Activated T-cell treated with anti-CD3 and anti-CD28 coated beads for 48 hours (primary cell): ENCODE data around the gene CENPT.
"Not testable (repeated sequence)": the region's sequence is repeated elsewhere in the genome, so short reads cannot be mapped to it uniquely, and the experiment has no call there.

Experiments used
- DNase-seq: peaks from one replicate; pipeline ENCODE4 v3.0.0-alpha.2; 2020; ENCODE audit warnings: low read depth

CENPT gene

DNA sequence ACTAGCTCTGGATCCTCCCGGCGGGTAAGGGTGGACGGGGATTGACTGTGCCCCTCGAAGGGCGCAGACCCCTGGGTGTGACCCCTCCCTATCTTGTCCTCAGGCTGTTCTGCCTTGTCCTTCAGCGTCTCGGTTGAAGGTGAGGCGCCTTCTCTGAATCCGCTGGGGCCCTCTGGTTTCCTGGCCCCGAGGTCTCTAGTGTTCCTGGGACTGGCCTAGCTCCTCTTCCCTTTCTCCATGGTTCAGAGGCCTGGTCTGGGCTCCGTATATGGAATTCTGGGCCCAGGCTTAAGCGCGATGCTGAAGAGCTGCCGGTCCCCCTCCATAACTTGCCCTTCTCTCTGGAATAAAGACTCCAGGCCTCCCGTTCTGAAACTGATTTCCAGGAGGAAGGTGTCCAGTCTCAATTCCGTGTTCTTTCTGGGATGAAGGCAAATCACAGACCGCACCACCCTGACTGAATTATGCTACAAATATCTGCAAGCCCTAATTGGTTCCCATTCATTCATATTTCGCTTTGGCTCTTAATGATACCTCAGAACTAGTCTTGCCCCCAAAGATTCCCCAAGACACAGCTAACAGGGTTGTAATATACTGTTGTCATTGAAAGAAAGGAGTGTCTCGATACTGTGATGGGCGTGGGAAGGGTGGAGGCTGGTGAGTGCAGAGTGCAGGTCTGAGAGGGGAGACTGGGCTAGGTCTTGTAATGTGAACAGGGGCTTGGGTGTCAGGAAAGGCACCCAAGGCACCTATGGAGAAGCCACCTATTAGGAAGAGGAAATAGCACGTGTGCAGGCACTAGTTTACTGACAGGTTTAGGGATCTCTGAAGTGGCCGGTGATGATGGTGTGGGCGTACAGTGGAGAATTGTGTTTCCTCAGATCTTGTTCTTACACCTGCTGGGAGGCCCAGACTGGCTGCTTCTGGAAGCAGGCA lies 26.2 kb upstream of the CENPT start:
- no peak for DNase-seq

DNA sequence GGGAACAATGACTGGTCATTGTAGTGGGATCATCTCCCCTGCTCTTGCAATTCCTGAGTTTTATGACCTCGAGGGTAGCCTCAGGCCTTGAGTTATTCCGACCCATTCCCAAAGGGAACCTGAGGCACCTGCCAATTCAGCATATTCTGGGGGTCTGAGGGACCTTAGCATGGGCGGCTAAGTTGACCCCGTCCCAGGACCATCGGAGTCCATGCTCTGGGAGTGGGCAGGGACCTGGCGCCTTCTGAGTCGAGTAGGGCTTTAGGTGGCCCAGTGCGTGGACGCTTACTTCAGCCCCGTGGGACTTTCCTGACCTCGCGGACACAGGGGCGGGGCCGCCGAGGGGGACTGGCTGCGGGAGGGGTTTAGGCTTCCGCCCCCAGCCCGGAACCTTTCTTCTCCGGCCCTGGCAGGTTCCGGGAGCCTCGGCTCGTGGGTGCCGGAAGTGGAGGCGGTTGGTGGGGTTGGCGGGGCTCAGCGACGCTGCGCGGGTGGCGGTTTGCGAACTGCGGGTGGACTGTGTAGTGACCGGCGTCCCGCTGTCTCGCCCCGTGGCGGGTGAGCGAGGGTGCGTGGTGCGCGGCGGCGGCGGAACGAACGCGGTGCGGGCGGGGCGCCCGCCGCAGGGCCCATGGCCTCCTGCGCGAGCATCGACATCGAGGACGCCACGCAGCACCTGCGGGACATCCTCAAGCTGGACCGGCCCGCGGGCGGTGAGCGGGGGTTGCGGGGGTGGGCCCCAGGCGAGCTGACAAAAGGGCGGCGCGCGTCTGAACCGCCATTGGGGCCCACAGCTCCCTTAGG lies 25.3 kb upstream of the CENPT start, which contains the start of gene EDC4:
Gene EDC4, plus strand, starts transcription at position 422 of the 804 bp plus-strand sequence. Its CDS starts 210 bp downstream, at position 632.
- peak; percentile 89 for DNase-seq

DNA sequence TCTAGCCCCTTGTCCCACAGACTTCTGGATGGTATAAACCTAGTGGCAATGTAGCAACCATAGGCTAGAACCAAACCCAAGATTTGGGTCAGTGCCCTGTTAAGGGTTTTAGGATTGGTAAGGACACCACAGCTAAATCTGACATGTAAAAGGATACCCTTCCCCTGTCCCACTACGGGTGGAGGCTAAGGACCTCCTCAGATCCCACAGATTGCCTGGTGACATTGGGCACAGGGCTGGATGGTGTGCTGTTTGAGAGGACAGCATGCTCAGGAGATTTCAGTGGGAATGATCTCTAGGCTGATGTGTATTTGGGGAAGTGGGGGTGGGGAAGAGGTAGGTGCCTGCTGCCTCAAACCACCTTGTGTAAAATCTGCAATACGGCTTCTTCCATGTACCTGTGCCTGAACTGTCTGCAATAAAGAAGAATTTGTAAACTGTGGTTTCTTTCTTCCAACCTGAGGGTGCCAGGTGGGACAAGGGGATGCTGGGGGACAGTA lies 24.7 kb upstream of the CENPT start:
- DNase-seq: no peak

DNA sequence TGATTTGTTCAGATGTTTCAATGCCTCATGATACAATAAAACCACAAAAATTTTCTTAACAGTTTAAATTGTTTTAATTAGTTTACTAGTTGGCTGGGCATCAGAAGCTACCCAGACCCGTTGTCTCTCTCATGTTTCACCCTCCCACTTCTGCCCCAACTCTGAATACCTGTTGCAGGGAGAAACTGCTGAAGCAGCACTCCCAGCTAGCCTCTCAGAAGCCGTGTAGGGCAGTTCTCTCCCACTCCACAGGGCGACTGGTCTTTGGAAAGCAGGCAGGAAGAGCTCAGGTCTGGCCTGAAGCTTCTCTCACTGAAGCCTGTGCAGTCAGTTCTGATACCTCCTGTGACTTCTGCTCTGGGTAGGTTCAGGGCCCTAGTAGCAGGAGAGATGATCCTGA lies 23.8 kb upstream of the CENPT start:
- no peak for DNase-seq

DNA sequence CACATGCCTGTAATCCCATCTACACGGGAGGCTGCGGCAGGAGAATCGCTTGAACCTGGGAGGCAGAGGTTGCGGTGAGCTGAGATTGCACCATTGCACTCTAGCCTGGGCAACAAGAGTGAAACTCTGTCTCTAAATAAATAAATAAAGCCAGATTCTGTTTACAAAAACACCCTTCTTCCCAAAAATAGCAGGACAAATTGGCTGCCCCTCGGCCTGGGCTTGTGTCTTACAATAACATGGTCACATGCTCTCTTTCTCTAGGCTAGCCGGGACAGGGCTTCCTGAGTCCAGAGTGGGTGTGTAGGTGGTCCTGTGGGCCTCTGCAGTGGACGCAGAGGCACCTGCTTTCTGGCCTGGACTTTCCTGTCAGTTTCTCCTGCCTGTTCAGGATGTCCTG lies 22.2 kb upstream of the CENPT start:
- no peak for DNase-seq

DNA sequence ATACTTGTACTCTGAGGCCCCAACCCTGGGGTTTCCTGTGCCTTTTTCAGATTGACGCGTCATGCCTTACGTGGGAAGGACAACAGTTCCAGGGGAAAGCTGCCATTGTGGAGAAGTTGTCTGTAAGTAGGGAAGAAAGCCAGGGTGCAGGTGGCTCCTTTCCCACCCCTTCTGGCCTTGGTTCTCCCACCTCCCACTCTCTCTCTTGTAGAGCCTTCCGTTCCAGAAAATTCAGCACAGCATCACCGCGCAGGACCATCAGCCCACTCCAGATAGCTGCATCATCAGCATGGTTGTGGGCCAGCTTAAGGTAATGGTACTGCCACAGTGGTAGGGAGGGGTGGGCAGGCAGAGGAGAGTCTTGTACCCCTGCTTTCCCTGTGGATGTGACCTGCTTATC lies 20.8 kb upstream of the CENPT start:
- DNase-seq: no peak

DNA sequence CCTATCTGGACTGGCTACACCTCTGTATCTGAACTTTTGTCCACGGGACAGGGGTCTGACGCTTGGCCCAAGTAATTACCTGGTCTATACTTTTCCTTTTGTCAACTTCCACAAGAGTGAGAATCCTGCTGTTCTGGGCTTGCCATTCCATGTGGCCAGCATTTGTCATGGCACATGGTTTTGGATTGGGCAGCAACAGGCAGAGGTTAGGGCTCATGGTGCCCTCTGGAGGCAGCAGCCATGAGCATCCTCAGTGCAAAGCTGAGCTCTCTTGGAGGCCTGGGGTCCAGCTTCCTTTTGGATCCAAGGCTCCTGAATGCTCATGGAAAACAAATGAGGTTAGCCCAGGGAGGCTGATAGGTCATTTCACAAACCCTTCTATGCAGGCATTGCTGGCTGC lies 17.8 kb upstream of the CENPT start:
- no peak for DNase-seq

DNA sequence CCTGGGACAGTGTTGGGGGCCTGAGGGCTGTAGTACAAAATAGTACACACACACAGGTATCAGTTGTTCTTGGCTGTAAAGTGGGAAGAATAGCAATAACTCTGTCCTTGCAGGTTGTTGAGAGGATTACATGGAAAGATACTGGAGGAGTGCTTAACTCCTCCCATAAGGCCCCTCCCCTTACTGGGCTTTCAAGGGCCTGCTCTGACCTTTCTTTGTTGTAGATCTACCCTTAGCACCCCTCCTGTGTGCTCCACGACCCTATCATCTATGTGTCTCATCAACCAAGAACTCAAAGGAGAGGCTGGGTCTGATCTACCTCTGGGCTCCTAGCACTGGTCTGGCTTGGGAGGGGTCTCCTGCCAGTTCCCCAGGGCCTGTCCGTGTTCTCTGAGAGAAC lies 17.1 kb upstream of the CENPT start:
- DNase-seq: no peak

DNA sequence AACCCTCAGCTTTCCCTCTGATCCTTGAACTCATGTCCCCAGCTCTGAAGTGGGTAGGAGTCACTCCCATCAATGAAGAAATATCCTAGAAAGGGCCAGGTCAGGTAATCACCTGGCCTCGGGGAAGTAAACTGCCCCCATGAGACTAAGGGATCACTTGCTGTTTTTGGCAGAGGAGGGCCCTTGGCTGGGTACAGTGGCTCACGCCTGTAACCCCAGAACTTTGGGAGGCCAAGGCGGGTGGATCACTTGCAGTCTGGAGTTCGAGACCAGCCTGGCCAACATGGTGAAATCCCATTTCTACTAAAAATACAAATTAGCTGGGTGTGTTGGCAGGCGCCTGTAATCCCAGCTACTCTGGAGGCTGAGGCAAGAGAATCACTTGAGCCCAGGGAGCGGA lies 16.6 kb upstream of the CENPT start:
- DNase-seq: not testable (repeated sequence)

DNA sequence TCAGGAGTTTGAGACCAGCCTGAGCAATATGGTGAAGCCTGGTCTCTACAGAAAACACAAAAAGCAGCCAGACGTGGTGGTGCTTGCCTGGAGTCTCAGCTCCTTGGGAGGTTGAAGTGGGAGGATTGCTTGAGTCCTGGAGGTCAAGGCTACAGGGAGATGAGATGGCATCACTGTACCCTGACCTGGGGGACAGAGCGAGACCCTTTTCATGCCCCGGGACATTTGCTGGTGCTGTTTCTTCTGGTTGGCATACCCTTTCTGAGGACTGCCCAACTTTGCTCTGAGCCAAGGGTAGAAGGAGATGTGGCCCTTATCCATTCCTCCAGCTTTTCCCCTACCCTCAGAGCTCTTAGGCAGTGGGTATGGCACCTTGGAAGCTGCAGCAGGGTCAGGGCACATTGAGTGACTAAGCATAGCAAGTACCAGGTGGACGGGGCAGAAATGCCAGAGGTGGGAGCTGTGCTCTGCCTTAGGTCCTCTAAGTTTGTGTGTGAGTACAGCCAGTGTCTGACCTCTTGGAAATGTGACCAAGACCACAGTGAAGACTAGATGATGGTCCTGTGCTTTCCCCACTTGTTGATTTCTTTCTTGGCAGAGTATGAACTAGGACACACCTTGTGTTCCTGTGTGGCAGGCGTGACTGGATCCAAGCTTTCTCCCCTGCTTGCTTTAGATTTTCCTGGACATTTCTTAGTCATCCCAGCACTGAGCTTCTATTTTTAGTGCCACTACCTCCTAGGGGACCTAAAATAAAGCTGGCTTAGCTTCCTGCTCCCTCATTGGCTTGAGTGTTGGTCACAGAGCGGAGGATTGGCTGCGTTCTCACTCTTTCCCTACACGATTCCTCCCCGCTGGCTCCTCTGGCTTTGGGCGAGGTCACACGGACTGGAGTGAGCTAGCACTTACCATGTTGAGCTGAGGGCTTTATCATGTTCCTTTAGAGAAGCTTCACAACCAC lies 15.4 kb upstream of the CENPT start:
- no peak for DNase-seq

DNA sequence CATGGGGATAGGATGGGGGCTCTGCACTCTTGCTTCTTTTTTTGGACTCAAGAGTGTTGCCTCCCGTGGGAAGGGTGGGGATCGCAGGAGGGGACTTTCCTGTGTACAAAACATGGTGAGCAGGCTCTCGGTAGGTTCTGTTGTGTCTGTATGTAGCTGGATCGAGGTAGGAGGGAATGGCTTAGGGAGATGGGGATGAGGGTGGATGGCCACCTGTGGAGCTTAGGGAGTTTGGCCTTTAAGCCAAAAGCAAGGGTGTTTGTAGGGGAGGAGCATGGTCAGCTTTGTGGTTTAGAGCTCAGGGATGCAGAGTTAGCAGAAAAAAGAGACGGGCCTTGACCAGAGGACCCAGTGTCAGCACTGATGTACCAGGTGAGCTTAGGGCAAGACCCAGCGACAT lies 14.4 kb upstream of the CENPT start:
- no peak for DNase-seq

DNA sequence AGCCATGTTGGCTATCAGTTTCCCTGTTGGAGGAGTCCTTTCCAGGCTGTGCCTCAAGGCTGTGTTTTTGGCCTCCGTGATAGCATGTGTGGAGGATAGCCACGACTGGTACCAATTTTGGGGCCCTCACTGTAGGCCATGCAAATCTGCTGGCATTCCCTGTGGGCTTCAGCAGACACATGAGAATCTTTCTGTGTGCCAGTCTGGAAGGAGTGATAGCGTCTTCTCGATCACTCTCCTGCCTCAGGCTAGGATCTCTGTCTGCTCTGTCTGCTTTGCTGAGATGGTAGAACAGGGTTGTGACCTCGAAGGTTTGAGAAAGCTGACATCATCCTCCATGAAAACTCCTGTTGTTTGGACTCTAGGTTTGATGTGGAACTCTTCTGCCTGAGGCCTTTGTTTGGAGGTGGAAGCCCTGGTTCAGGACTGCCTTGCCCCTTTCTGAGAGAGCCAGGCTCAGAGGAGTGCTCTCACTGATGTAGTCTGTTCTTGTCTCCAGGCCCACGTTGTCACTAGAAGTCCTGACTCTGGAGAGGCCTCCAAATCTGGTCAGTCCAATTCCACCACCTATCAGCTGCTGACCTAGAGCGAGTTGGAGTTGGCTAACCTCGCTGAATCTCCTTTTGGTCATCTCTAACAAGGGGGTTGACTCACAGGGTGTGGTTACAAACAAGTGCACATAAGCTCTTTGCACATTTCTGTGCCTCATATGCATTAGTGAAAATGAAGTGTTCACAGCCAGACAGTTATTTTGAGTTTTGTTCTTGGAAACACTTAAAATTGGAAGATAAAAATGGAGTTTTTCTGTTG lies 13.3 kb upstream of the CENPT start:
- no peak for DNase-seq

DNA sequence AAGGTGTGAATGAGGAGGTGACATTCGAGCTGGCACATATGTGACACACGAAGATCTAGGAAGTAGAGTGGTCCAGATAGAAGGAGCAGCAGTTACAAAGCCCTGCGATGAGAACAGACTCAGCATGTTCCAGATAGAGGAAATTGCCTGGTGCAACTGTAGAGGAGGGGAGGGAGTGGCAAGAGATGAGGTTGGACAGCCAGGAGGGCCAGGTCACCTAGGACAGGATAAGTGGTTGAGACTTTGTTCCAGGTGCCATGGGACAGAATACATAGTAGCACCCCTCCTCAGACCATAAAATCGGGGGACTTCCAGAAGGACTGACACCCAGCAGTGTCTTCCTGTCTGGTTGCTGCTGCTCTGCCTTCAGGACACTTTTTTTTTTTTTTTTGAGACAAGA lies 11.0 kb upstream of the CENPT start:
- no peak for DNase-seq

DNA sequence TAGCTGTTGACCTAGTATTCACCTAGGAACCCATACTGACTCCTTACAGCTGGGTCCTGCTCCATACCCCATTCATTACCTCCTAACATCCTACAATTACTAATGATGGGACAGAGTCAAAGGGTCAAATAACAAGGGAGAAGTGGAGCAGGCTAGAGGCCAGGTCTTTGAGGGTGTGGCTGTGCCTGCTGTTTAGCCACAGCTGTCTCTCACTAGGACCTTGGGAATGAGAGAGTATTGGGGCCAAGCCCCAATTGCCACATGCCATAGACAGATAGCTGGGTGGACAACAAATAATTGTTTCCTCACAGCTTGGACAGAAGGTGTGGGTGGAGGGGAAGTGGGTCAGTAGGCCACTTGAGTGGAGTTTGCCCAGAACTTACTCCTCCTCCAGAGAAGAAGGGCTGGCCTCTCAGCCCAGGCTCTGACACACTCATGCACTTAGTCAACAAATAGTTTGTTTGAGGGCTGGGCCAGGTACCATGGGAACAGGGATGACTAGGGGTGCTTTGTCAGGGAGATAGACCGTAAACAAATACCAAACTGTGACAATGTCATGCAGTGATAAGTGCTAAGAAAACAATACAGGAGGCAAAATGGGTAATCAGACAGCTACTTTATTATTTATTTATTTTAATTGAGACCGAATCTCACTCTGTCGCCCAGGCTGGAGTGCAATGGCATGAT lies 10.2 kb upstream of the CENPT start:
- DNase-seq: no peak

DNA sequence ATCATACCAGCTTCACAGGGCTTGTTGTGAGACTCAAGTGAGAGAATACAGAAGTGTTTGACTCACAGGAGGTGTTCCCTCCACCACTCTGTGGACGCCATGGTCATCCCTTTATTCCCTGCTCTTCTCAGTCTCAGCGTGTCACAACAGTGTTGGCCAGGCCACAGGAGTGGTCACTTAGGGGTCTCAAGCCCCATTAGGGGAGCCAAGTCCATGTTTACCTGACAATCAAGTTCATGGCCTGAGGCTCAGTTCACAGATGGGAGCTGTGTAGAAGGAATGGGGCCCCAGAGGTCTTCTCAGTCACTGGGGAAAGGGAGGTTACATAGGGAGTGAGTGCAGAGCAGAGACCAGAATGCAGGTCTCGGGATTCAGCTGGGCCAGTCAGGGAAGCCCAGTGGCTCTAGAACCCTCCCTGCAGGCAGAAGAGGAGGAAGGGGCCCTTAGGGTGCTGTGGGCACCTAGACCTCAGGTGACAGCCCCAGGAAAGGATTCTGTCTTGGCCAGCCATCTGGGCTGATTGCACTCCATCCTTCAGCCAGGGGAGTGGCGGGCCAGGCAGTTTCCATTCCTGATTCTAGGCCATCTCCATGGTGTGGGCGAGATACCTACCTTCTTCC lies 9.5 kb upstream of the CENPT start:
- no peak for DNase-seq

DNA sequence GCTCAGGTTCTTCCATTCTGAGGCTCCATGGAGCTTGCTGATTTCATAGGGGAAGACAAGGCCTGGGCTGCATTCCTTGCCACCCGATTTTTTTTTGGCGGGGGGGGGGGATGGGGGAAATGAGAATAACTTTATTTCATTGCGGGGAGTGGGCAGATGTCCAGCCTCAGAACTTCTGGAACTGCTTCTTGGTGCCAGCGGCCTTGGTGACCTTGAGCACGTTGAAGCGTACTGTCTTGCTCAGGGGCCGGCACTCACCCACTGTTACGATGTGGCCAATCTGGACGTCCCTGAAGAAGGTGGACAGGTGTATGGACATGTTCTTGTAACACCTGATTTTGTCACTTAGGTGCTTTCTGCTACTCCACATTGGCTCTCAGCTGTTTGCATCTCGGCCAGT lies 8.3 kb upstream of the CENPT start:
- no peak for DNase-seq

DNA sequence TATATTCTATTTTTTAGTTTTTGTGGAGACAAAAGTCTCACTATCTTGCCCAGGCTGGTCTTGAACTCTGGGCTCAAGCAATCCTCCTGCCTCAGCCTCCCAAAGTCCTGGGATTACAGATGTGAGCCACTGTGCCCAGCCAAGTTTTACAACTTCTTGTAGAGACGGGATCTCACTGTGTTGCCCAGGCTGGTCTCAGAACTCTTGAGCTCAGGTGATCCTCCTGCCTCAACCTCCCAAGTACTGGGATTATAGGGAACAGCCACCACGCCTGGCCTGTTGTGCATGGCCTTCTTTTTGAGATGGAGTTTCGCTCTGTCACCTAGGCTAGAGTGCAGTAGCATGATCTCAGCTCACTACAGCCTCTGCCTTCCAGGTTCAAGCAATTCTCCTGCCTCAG lies 6.2 kb upstream of the CENPT start:
- DNase-seq: no peak

DNA sequence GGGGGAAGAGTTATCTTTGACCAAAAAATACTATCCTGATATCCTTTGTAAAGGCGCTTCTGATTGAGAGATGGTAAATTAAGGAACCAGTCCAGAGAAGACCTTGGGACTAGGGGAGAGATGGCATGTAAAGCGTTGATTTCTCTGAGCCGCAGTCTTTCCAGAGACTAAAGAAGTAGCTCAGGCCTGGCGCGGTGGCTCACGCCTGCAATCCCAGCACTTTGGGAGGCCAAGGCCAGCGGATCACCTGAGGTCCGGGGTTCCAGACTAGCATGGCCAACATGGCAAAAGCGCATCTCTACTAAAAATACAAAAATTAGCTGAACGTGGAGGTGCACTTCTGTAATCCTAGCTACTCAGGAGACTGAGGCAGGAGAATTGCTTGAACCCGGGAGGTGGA lies 625 bp upstream of the CENPT start:
- DNase-seq: no peak

DNA sequence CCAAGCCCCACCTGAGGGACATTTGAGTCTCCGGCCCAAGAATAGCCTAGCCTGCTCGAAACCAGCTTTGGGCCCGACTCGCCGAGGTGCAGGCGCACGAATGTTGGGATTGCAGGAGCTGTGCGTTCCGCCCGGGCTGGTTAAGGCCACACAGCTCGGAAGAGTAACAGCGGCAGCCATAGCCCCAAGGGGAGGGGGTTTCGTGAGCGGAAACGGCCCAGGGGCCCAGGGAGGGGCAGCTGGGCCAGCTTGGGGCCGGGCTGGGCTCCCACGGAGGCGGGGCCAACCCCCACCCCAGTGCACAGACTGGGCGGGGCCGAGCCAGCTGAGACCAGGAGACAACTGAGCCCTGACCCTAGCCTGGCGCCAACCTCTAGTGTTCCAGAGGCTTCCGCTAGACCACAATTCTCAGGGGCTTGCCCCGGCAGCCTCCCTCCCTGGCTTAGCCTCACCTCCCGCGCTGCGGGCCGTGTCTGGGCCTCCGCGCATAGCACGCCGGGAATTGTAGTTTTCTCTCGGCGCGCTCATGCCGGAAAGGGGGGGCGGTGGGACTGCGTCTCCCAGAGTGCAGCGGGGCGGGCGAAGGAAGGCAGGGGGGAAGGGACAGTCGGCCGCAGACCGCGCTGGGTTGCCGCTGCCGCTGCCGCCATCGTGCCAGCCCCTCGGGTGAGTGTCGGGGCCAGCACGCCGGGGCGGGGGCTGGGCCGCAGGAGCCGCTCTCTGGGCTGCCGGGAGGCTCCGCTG lies 1.0 kb downstream of the CENPT start, which contains the start of gene NUTF2:
Gene NUTF2, plus strand, starts transcription at position 614 of the 744 bp plus-strand sequence. CDS start 18,198 bp downstream, outside the sequence.
- DNase-seq: peak; percentile 95
